GM19025 (cell line): ENCODE results near the gene ADGRD2.
"Not testable (repeated sequence)": the region's sequence is repeated elsewhere in the genome, so short reads cannot be mapped to it uniquely, and the experiment has no call there.

ENCODE experiments used
- ATAC-seq: cut with Tn5 transposase; IDR thresholded peaks from one replicate; pipeline ENCODE4 v1.9.1; 2021; ENCODE audit warnings: mild to moderate bottlenecking, low read depth, moderate library complexity; ENCODE audit not compliant: unreplicated experiment

Gene ADGRD2, protein sequence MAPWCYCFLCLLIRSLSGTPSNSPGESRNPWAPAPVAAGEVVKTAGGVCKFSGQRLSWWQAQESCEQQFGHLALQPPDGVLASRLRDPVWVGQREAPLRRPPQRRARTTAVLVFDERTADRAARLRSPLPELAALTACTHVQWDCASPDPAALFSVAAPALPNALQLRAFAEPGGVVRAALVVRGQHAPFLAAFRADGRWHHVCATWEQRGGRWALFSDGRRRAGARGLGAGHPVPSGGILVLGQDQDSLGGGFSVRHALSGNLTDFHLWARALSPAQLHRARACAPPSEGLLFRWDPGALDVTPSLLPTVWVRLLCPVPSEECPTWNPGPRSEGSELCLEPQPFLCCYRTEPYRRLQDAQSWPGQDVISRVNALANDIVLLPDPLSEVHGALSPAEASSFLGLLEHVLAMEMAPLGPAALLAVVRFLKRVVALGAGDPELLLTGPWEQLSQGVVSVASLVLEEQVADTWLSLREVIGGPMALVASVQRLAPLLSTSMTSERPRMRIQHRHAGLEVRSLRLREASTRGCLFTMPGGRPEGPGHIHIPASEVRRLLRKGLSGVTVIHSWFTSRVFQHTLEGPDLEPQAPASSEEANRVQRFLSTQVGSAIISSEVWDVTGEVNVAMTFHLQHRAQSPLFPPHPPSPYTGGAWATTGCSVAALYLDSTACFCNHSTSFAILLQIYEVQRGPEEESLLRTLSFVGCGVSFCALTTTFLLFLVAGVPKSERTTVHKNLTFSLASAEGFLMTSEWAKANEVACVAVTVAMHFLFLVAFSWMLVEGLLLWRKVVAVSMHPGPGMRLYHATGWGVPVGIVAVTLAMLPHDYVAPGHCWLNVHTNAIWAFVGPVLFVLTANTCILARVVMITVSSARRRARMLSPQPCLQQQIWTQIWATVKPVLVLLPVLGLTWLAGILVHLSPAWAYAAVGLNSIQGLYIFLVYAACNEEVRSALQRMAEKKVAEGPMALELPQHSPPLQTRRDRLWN

GRCh38 chr9:124450241-124450924, at the start of gene ADGRD2:
Gene ADGRD2, plus strand, starts transcription at chr9:124450451. Its CDS starts 1,216 bp downstream, at chr9:124451667.
- no peak for ATAC-seq

- ATAC-seq, result no peak
These were observed 47.0 kb upstream of the ADGRD2 start for GRCh38 chr9:124403246-124403645.

DNA sequence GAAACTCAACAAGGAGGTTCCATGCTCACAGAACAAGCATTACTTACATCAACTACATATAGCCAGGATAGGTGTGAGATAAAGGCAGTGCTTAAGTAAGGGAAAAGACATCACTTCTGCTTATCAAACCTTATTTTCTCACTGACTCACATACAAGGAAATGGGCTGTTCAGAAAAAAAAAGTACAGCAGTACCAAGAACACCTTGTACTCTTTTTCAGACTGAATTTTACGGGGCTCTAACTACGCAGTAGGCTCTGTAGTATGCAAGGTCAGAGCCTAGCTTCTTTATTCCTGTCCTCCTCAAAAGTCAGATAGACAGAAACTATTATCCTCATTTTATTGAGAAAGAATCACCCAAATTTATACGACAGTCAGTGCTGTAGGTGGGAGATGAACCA, 40.8 kb upstream of the ADGRD2 start:
- ATAC-seq, result no peak

DNA sequence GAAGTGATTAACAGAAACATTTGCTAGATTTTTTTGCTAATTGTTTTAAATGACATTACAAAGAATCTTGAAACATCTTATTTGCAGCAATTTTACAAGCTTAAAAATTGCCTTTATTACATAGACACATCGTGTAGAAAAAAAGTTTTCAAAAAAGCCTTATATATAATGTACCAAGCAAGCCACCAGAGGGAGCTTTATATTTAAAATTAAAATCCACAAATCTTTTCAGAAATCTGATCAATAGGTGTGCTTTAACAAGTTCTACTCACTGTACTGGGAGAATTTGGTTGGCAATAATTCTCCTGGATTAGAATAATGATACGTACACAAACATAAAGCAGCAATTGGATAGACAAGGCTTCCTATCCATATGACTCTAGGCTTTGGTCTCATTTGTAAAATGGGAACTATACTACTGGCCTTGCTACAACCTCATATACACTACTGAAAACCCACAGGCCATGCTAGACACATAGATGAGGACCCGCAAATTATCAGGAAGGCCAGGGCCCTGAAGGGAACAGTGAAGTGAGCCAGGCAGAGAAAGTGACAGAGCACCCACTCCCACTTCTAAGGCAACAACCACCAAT, 39.8 kb upstream of the ADGRD2 start:
- ATAC-seq, result no peak

GRCh38 chr9:124411514-124412227, 38.6 kb upstream of the ADGRD2 start:
- no peak for ATAC-seq

- no peak for ATAC-seq
These were observed 38.0 kb upstream of the ADGRD2 start for GRCh38 chr9:124412228-124412575.

DNA sequence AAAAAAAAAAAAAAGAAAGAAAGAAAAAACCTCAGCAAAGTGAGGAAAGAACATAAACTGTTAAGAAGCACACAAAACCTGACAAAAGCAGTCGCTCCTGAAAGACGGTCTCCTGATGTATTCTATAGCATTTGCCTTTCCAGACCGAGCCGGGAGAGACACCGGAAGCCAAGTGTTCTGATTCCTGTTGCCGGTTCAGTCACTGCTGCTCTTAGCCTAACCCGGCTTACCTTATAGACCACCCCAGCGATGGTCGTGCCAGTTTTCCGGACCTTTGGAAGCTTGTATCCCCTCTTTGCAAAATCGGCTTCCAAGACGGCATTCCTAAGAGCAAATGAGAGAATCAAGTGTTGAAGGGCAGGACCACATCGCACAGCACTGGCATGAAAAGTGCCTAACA, 35.6 kb upstream of the ADGRD2 start:
- ATAC-seq, result no peak

DNA sequence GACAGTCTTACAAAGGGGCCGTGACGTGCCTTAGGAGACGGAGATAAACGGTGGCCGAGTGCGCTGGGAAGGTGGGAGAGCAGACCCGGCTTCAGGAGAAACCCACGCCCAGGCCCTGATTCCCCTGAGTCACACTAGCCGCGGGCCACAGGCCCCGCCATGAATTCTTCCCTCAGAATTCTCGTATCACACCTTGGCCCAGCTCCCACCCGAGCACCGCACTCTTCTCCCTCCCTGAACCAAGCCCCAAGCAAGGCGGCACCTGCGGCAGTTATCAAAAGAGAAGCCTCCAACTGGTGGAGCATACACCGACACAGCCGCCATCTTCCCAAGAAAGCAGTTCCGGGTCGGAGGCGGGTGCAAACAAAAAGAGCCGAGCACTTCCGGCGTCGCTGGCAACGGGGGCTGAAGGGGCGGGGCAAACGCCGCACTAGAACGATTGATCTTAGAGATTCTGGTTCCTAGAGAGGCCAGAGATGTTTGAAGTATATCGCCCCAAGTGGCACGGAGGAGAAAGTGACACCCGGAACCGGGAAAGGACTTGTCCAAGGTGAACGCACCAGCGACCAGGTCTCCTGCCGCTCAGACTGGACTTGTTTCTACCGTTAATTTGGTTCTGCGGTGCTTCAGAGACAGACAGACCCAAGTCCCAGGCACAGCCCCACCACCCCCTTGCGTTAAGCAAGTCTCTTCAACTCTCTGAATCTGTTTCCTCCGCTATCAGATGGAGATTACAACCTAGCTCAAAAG, 35.0 kb upstream of the ADGRD2 start, which contains the start of gene PSMB7:
TSS of gene PSMB7 (minus strand) at position 341 of the 750 bp plus-strand sequence. CDS start at position 324, 17 bp downstream.
- ATAC-seq, result peak; percentile 92

GRCh38 chr9:124415852-124416484, 34.3 kb upstream of the ADGRD2 start:
- ATAC-seq, result no peak

DNA sequence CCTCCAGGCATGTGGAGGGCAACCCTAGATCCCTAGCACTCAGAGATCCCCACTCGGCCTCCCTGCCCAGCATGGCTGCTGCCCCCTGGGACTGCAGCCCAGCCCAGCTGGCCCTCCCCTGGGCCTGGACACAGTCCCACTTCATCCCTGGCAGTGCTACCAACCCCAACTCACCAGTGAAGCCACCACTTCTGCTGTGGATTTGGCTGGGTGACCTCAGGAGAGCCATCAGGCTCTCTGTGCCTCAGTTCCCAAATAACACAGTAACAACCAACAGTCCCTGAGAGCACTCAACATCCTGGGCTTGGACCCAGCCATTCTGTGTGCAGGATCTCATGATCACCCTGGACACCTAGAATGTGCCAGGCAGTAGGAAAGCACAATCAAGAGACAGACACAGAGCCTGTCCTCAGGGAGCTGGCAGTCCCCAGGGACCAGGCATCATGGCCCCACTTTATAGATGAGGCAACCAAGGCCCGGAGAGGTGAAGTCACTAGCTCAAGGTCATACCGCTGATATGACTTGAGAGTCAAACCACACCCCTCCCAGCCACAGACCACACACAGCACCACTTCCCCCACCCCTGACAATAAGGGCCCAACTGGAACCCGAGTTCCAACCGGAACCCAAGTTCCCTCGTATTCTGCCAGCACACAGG, 30.3 kb upstream of the ADGRD2 start:
- ATAC-seq, result no peak

DNA sequence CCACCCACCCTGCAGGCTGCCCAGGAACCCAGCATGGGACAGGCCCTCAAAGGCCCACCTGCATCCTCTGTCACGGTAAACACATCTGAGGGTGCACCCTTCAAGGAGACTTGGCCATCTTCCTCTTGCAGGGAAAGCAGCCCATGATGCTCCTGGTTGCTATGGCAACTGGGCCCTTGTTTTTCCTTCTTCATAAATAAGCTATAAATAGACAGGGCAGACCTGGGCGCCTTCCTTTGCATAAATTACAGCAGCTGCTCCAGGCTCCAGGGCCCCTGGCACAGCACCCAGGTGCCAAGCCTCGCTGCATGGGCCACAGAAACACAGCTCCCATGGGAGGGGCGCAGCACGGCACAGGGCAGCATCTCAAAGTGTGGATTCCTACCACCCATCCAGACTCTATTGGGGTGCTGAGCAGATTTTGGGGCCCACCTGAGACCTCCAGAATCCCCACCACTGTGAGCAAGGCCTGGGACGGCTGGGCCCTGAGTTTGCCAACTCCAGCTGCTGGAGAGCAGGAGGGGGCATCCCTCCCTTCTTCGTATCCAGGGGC, 29.2 kb upstream of the ADGRD2 start:
- no peak for ATAC-seq

- no peak for ATAC-seq
These were observed 27.1 kb upstream of the ADGRD2 start for GRCh38 chr9:124423155-124423554.

DNA sequence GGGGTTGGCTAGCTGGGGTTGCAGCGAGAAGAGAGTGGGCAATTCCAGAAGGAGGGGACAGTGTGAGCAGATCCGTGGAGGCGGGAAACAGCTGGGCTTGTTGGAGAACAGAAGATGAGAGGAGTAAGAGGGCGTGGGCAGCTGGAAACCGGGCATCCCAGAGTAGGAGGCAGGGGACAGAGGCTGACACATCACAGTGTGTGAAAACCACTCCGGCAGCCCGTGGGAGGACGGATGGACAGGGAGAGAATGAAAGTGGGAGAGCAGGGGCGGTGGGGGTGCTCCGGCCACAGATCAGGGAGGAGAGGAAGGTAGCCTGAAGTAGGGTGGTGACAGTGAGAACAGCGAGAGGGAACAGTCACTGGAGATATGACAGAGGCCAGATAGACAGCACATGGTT, 26.7 kb upstream of the ADGRD2 start:
- no peak for ATAC-seq

DNA sequence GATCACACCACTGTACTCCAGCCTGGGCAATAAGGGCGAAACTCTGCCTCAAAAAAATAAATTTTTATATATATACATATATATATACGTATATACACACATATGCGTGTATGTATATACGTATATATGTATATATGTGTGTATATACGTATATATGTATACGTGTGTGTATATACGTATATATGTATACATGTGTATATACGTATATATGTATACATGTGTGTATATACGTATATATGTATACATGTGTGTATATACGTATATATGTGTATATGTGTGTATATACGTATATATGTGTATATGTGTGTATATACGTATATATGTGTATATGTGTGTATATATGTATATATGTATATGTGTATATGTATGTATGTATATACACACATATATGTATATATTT, 24.5 kb upstream of the ADGRD2 start:
- ATAC-seq, result not testable (repeated sequence)

DNA sequence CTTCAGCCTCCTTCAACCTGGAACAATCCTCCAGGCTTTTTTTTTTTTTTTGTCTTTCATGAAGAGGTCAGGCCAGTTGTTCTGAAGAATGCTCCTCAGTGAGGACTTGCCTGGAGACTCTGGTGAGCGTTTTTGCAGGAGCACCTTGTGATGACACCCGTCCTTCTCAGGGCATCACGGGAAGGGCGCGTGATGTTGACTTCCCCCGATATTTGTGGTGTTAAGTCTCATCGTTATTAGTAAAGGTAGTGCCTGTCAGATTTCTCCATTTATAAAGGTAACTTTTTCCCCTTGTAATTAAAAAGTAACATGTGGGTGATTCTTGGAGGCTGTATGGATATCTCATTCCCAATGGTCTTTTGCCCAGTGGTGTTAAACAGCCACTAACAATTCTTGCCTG, 23.9 kb upstream of the ADGRD2 start:
- no peak for ATAC-seq

DNA sequence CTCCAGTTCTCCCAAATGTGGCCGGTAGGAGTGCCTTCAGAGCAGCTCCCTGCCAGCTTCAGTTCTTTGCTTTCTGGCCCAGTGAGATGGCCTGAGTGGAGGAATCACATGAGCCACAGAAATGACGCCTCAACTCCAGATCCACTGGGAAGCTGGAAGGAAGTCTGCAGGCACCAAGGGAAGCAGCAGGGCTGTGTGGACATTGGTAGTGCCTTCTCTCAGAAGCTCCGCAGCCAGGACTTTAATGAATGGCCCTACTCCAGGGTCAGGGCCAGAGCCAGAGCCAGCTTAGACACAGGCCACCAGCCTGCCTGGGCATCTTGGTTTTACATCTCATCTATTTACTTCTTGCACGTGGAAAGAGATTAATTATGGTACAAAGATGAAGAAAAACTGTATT, 23.0 kb upstream of the ADGRD2 start:
- ATAC-seq, result no peak

DNA sequence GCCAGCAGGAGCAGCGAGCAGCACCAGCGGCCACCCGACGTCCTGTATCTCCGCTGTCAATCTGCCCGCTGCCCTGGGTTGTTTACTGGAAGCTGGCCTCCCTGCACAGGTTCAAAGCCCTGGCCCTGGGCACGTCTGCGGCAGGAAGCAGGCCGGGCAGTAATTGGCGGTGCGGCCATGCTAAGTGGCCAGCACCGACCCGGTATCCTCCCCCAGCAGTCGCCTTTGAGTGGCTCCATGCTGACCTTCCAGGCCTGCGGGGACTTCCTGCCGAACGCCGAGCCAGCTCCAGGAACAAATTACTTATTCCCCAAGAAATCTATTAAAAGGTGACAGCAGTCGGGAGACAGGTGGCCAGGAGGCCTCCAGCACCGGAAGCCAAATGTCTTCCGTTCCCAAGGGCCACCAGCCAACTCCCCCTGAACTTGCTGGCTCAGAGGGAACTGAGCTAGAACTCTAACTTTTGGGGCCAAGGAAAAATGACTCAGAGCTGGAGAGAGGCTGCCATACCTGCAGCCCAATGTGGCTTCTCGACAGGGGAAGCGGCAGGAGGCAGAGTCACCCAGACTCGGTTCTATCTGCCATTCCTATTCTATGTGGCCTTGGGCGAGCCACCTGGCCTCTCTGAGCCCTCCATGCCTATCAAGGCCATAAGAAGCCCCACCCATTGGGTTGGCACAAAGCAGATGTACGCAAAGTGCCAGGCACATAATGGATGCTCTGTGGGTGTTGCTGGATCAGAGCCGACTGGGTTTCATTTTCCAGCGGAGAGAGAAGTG, 21.3 kb upstream of the ADGRD2 start:
- ATAC-seq, result no peak
